Naive thymus-derived CD4-positive, alpha-beta T cell (primary cell): Measurements from ENCODE around the gene SCO1. TPM values are rescaled to one million over a fixed set of nuclear protein-coding genes. Genes with fewer than 3 reads are reported as not detected.

Experiments
- ATAC-seq: fragments of 150-1000 bp; cut with Tn5 transposase; 2 replicates; pipeline ENCODE4 v1.10.0; 2021; ENCODE audit warnings: mild to moderate bottlenecking, moderate library complexity
- CTCF ChIA-PET: fragments of 350-600 bp; sonication (Branson Sonifier 250); formaldehyde crosslinking; loops from one replicate; lab custom pipeline; 2021; ENCODE audit warnings: antibody characterized with exemption; lab: Charles Lee
- POLR2A ChIA-PET: fragments of 350-600 bp; sonication (Branson Sonifier 250); formaldehyde crosslinking; loops from one replicate; lab custom pipeline; 2021; ENCODE audit warnings: antibody characterized with exemption, inconsistent platforms; lab: Charles Lee
- DNase-seq, 9 donors: peaks; one replicate each; pipeline versions ENCODE4 v3.0.0 to v3.0.0-alpha.2; 2020 to 2022; ENCODE audit warnings: mixed read lengths in 1 of 9
- H3K27ac ChIP-seq: one replicate; pipeline ENCODE4 v1.7.0; 2013; ENCODE audit warnings: mild to moderate bottlenecking, low read depth, low read length, moderate library complexity
- H3K27me3 ChIP-seq, 2 donors: one replicate each; pipeline ENCODE4 v1.7.0; 2013; ENCODE audit warnings: low read length in 2 of 2, mild to moderate bottlenecking in 2 of 2, moderate library complexity in 2 of 2; ENCODE audit not compliant: control insufficient read depth in 2 of 2, insufficient read depth in 2 of 2
- H3K36me3 ChIP-seq, 3 experiments: 1 replicate in 2 of 3; 2 replicates in 1 of 3; pipeline ENCODE4 v1.7.0; 2013; ENCODE audit warnings: low read length in 3 of 3, mild to moderate bottlenecking in 3 of 3, moderate library complexity in 1 of 3; ENCODE audit not compliant: insufficient read depth in 3 of 3, control insufficient read depth in 2 of 3
- H3K4me1 ChIP-seq, 2 donors: one replicate each; pipeline ENCODE4 v1.7.0; 2013; ENCODE audit warnings: low read length in 2 of 2, mild to moderate bottlenecking in 2 of 2, moderate library complexity in 1 of 2; ENCODE audit not compliant: control insufficient read depth in 2 of 2, insufficient read depth in 2 of 2
- H3K4me3 ChIP-seq: 2 replicates; pipeline ENCODE4 v1.7.0; 2013; ENCODE audit warnings: mild to moderate bottlenecking, low read length
- H3K9me3 ChIP-seq, 3 experiments: 1 replicate in 2 of 3; 2 replicates in 1 of 3; pipeline ENCODE4 v1.7.0; 2013; ENCODE audit warnings: low read length in 3 of 3; ENCODE audit not compliant: control insufficient read depth in 2 of 3
- H3K27ac Mint-ChIP-seq, 9 donors: one replicate each; pipeline ENCODE4 v1.8.0; 2020 to 2022; ENCODE audit warnings: mixed read lengths in 9 of 9, mild to moderate bottlenecking in 8 of 9, moderate library complexity in 5 of 9, inconsistent platforms in 2 of 9
- H3K27me3 Mint-ChIP-seq, 5 donors: one replicate each; pipeline ENCODE4 v1.8.0; 2021 to 2022; ENCODE audit warnings: mixed read lengths in 5 of 5, mild to moderate bottlenecking in 1 of 5
- H3K36me3 Mint-ChIP-seq, 5 donors: one replicate each; pipeline ENCODE4 v1.8.0; 2020 to 2022; ENCODE audit warnings: mixed read lengths in 5 of 5, mild to moderate bottlenecking in 3 of 5, inconsistent platforms in 1 of 5
- H3K4me1 Mint-ChIP-seq, 7 donors: one replicate each; pipeline ENCODE4 v1.8.0; 2020 to 2022; ENCODE audit warnings: mixed read lengths in 7 of 7, mild to moderate bottlenecking in 3 of 7, inconsistent platforms in 1 of 7
- H3K4me3 Mint-ChIP-seq, 10 donors: one replicate each; pipeline ENCODE4 v1.8.0; 2020 to 2022; ENCODE audit warnings: mild to moderate bottlenecking in 10 of 10, mixed read lengths in 10 of 10, moderate library complexity in 6 of 10, inconsistent platforms in 2 of 10
- H3K9me3 Mint-ChIP-seq, 11 donors: one replicate each; pipeline ENCODE4 v1.8.0; 2020 to 2022; ENCODE audit warnings: mixed read lengths in 11 of 11, mild to moderate bottlenecking in 4 of 11, inconsistent platforms in 1 of 11, moderate library complexity in 1 of 11
- intact Hi-C, 2 donors: fragments of 100-400 bp; cut with micrococcal nuclease; formaldehyde crosslinking; loops; one replicate each; pipeline ENCODE4 v1.15.1; 2023
- polyA plus RNA-seq, 2 donors: library from polyadenylated mRNA; unstranded; fragments of 300-500 nt; fragmentation: Illumina TruSeq; gene quantifications; one replicate each; pipeline ENCODE4 v1.2.3, GENCODE V29; 2021
- total RNA-seq, 6 experiments: library from RNA in 5 of 6; stranded (reverse) in 5 of 6; gene quantifications; 1 replicate in 5 of 6; 2 replicates in 1 of 6; pipeline ENCODE4 v1.2.3 and lab custom pipeline; 2021 to 2026

Gene SCO1
- total and polyA plus RNA-seq, 7 experiments from 2014 or later: 13.6 to 29.2 (median 17.5) TPM

DNA sequence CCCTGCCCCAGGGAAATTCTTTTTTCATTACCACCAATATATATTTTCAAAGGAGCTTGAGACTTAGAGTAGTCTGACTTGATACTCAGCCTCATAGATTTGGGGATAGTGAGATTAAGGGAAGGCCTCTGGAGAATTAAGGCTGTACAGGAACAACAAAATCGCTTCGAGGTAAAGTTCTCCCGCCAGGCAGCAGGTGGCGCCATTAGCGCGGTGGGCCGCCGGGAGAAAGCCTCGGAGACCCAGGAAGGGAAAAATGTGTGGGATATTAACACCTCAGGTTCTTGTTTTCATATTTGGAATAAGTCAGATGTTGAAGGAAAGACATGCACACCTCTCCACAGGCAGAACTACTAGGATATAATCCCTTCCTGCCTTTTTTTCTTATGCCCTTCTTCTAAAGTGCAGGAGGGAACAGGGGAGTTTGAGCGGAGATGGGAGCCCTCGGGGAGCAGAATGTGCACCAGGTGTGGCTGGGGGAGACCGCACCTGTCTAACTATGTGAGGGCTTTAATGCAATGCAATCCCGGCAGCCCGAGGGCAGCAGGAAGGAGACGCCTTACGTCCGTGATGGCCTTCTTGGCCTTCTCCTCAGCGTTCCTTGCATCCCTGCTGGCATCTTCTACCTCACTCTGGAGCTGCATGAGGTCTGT, 66.2 kb downstream of the SCO1 start:
- Mint-ChIP-seq H3K4me1 (peaks cover 0 to 4% (median 0%) of the 10 kb centered on the region in 7 donors), H3K9me3 (no peaks in the 10 kb centered on the region), H3K27me3 (no peaks in the 10 kb centered on the region), H3K27ac (no peak overlapping the region), H3K4me3 (no peak overlapping the region), H3K36me3 (peaks cover 5 to 51% (median 20%) of the 10 kb centered on the region in 5 donors)
- no peak overlapping the region for H3K27ac ChIP-seq
- intact Hi-C loops: loop anchor here in 1 of 2 donors (1.0 to 5.0 kb wide), 2 partner anchors 214 to 1356 kb away; no protein-coding TSS in a partner anchor
- no peaks in the 10 kb centered on the region for H3K4me1 ChIP-seq
- CTCF ChIA-PET: interaction anchor here (0.6 to 1.7 kb wide), 5 partner anchors 8 to 1013 kb away, joined by 3 to 6 read pairs (median 3); no protein-coding TSS in a partner anchor
- ATAC-seq (no peak), DNase-seq (peak in 3 of 9 donors; percentile 23 to 40 (median 31))
- POLR2A ChIA-PET: no interaction called here
- no peaks in the 10 kb centered on the region for H3K27me3 ChIP-seq
- H3K9me3 ChIP-seq: no peaks in the 10 kb centered on the region
- no peak overlapping the region for H3K4me3 ChIP-seq
- H3K36me3 ChIP-seq: peaks cover 0 to 50% (median 9%) of the 10 kb centered on the region in 3 experiments

DNA sequence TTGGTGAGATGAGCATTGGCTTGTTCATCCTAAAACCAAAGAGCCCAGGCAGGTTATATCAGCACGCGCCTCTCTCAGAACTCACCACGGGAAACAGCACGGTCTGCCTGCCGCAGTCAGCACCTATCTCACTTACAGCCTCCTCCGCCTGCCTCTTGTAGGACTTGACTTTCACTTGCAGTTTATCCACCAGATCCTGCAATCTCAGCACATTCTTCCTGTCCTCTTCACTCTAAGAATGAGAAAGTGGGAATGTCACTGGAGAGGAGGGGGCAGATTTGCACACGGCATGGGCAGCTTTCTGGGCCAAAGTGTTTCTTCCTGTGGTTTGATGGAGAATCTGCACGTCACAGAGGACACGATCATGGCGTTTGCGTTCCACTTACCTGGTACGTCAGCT, 67.6 kb downstream of the SCO1 start:
- peaks cover 2 to 39% (median 16%) of the 10 kb centered on the region in 5 donors for H3K36me3 Mint-ChIP-seq
- no peak overlapping the region for H3K4me3 Mint-ChIP-seq
- no peak for ATAC-seq
- no peaks in the 10 kb centered on the region for H3K9me3 Mint-ChIP-seq
- no peak overlapping the region for H3K27ac Mint-ChIP-seq
- Histone ChIP-seq H3K4me3 (no peak overlapping the region), H3K9me3 (no peaks in the 10 kb centered on the region), H3K27ac (no peak overlapping the region), H3K27me3 (no peaks in the 10 kb centered on the region), H3K36me3 (peaks cover 0 to 43% (median 9%) of the 10 kb centered on the region in 3 experiments), H3K4me1 (no peaks in the 10 kb centered on the region)
- ChIA-PET CTCF (interaction anchor here (0.5 to 2.5 kb wide), 7 partner anchors 11 to 220 kb away, joined by 3 to 7 read pairs (median 4); no protein-coding TSS in a partner anchor), POLR2A (no interaction called here)
- no peaks in the 10 kb centered on the region for H3K4me1 Mint-ChIP-seq
- intact Hi-C loops: loop anchor here in 1 of 2 donors (5.0 kb wide), 1 partner anchor 1358 kb away; no protein-coding TSS in a partner anchor
- DNase-seq: no peak
- H3K27me3 Mint-ChIP-seq: no peaks in the 10 kb centered on the region

DNA sequence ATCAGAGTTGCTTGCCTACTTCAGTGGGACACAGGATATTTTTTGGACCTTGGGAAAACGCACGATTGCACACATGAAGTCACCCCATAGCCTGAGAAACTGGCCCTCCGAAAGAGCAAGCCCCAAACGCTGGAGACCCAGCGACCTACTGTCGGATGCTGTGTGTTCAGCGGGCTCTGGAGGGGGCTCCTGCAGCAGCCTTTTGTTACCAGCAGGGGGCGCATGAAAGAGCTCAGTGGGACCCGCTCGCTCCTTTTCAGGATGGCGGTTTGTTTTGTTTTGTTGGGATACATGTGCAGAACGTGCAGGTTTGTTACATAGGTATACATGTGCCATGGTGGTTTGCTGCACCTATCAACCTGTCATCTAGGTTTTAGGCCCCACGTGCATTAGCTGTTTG, 68.6 kb downstream of the SCO1 start:
- no peak overlapping the region for H3K4me3 Mint-ChIP-seq
- no peak overlapping the region for H3K27ac Mint-ChIP-seq
- H3K9me3 ChIP-seq: no peaks in the 10 kb centered on the region
- H3K36me3 Mint-ChIP-seq: peaks cover 2 to 30% (median 15%) of the 10 kb centered on the region in 5 donors
- no peaks in the 10 kb centered on the region for H3K4me1 ChIP-seq
- no peak overlapping the region for H3K4me3 ChIP-seq
- no peak overlapping the region for H3K27ac ChIP-seq
- peaks cover 0 to 2% (median 0%) of the 10 kb centered on the region in 5 donors for H3K27me3 Mint-ChIP-seq
- intact Hi-C loops: no loop called here
- H3K36me3 ChIP-seq: peaks cover 0 to 36% (median 4%) of the 10 kb centered on the region in 3 experiments
- no peak for DNase-seq
- POLR2A ChIA-PET: no interaction called here
- CTCF ChIA-PET: interaction anchor here (1.2 to 2.5 kb wide), 3 partner anchors 22 to 221 kb away, joined by 4 to 7 read pairs (median 7); no protein-coding TSS in a partner anchor
- H3K9me3 Mint-ChIP-seq: no peaks in the 10 kb centered on the region
- no peaks in the 10 kb centered on the region for H3K4me1 Mint-ChIP-seq
- H3K27me3 ChIP-seq: no peaks in the 10 kb centered on the region
- ATAC-seq: no peak

DNA sequence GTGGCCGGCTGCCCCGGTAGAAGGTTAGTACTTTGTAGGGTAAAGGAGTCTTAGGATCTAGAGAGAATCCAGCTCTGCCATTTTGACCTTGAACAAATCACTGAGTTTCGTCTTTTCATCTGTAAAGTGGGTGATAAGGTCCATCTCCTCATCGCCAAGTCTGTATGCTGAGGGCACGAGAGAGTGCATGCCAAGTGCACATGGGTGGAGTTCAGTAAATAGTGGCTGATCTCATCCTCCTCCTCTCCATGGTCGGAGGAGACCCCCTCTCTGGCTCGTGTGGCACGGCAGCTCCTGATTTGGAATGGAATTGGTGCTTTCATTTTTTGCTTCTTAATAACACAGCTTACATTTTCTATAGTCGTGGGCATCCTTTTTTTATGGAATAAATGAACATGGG, 70.9 kb downstream of the SCO1 start:
- intact Hi-C loops: no loop called here
- no peaks in the 10 kb centered on the region for H3K9me3 Mint-ChIP-seq
- H3K4me3 ChIP-seq: no peak overlapping the region
- H3K36me3 Mint-ChIP-seq: peaks cover 2 to 21% (median 11%) of the 10 kb centered on the region in 5 donors
- CTCF ChIA-PET: no interaction called here
- H3K4me1 Mint-ChIP-seq: no peaks in the 10 kb centered on the region
- no peak overlapping the region for H3K4me3 Mint-ChIP-seq
- POLR2A ChIA-PET: no interaction called here
- ATAC-seq (no peak), DNase-seq (no peak)
- no peaks in the 10 kb centered on the region for H3K4me1 ChIP-seq
- H3K27me3 ChIP-seq: no peaks in the 10 kb centered on the region
- H3K36me3 ChIP-seq: peaks cover 0 to 18% (median 4%) of the 10 kb centered on the region in 3 experiments
- no peak overlapping the region for H3K27ac ChIP-seq
- no peak overlapping the region for H3K27ac Mint-ChIP-seq
- H3K27me3 Mint-ChIP-seq: peaks cover 0 to 3% (median 0%) of the 10 kb centered on the region in 5 donors
- no peaks in the 10 kb centered on the region for H3K9me3 ChIP-seq

DNA sequence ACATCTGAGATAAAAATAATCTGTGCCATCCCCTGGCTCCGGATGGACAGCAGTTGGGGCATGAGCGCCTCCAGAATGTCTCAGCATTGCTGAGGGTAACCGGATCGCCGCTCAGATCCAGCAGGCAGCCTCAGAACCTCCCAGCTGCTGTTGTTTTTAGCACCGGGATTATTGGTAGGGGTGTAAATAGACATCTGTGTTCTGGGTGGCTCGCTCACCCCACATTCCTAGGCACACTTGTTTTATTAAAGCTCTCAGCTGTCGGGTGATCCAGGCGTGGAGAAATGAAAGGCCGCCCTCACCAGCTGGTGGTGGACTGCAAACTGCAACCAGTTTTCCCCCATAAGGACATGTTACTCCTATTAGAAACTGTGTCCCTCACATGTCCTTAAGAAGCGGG, 72.4 kb downstream of the SCO1 start:
- Mint-ChIP-seq H3K27ac (no peak overlapping the region), H3K36me3 (peaks cover 2 to 13% (median 4%) of the 10 kb centered on the region in 5 donors), H3K27me3 (peaks cover 0 to 3% (median 0%) of the 10 kb centered on the region in 5 donors), H3K4me1 (no peaks in the 10 kb centered on the region), H3K9me3 (no peaks in the 10 kb centered on the region), H3K4me3 (no peak overlapping the region)
- DNase-seq: no peak
- intact Hi-C loops: no loop called here
- no peaks in the 10 kb centered on the region for H3K4me1 ChIP-seq
- peaks cover 0 to 15% (median 4%) of the 10 kb centered on the region in 3 experiments for H3K36me3 ChIP-seq
- ChIA-PET POLR2A (no interaction called here), CTCF (interaction anchor here (0.8 kb wide), 1 partner anchor 25 kb away, joined by 3 read pairs; no protein-coding TSS in a partner anchor)
- H3K27ac ChIP-seq: no peak overlapping the region
- H3K9me3 ChIP-seq: no peaks in the 10 kb centered on the region
- H3K4me3 ChIP-seq: no peak overlapping the region
- no peak for ATAC-seq
- H3K27me3 ChIP-seq: no peaks in the 10 kb centered on the region

DNA sequence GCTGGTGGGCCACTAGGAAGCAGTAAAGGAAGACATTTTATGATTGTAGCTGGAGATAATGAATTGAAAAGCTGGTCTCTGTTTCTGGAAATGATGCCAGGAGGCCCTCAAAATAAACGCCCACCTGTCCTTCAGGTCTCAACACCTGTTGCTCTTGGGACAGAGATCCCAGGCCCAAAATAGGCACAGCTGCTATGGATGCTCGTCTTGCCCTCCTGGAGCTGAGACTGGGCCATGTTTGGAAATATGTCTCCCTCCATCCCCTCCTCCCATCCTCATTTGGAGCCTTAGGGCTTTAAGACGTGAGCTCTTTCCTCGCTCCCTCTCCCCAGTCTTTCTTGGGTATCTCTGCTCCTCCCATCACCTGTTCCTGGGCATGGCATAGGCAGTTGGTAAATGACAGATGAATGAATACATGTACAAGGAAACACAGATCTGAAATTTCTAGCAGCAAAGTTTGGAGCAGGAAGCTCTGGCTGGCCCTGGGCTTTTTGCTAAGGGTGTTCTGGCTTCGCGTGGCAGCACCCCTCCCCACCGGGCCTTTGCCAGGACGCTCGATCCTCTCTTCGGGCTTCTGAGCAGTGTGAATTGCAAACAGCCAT, 73.5 kb downstream of the SCO1 start:
- CTCF ChIA-PET: interaction anchor here (0.6 kb wide), 1 partner anchor 926 kb away, joined by 3 read pairs; no protein-coding TSS in a partner anchor

More for the DNA sequence above, 73.5 kb downstream of the SCO1 start:
- no peak overlapping the region for H3K4me3 Mint-ChIP-seq
- H3K27me3 ChIP-seq: no peaks in the 10 kb centered on the region
- no peak for DNase-seq
- no peaks in the 10 kb centered on the region for H3K4me1 ChIP-seq
- no peak overlapping the region for H3K4me3 ChIP-seq
- POLR2A ChIA-PET: interaction anchor here (0.5 kb wide), 1 partner anchor 77 kb away, joined by 7 read pairs; no protein-coding TSS in a partner anchor
- no peaks in the 10 kb centered on the region for H3K9me3 ChIP-seq
- H3K27me3 Mint-ChIP-seq: peaks cover 0 to 3% (median 0%) of the 10 kb centered on the region in 5 donors
- no peaks in the 10 kb centered on the region for H3K4me1 Mint-ChIP-seq
- ATAC-seq: no peak
- H3K27ac Mint-ChIP-seq: no peak overlapping the region
- H3K36me3 Mint-ChIP-seq: peaks cover 0 to 4% (median 0%) of the 10 kb centered on the region in 5 donors
- H3K9me3 Mint-ChIP-seq: no peaks in the 10 kb centered on the region
- peaks cover 0 to 3% (median 0%) of the 10 kb centered on the region in 3 experiments for H3K36me3 ChIP-seq
- intact Hi-C loops: no loop called here
- no peak overlapping the region for H3K27ac ChIP-seq
